Prostate gland (tissue), 2 donors: ENCODE results near the gene KRT39.

ENCODE experiments used
- CTCF ChIP-seq, 4 experiments: fragments of 200-600 bp in 2 of 4; fragments of 450-650 bp in 2 of 4; sonication (generic) in 2 of 4; IDR thresholded peaks; 1 replicate in 3 of 4; 2 replicates in 1 of 4; pipeline ENCODE4 v1.5.1; 2016 to 2019; ENCODE audit warnings: antibody characterized with exemption in 4 of 4, mild to moderate bottlenecking in 2 of 4, moderate library complexity in 2 of 4
- POLR2AphosphoS5 ChIP-seq: sonication (generic); formaldehyde crosslinking; IDR thresholded peaks from one replicate; pipeline ENCODE4 v1.6.1; 2017; ENCODE audit warnings: antibody characterized with exemption

GRCh38 chr17:40966848-40967247 lies at the start of gene KRT39:
- TF ChIP-seq CTCF (IDR thresholded peaks at IDR 0.05) (no peak), POLR2AphosphoS5 (no peak)
